ENCODE data around the gene TPRG1.

GRCh38 chr3:189236352-189236751 is 64.6 kb downstream of the TPRG1 start:
- no peak for TF ChIP-seq POLR2A (IDR thresholded peaks at IDR 0.05)
- TF ChIP-seq CTCF (IDR thresholded peaks at IDR 0.05), result no peak
- TF ChIP-seq POLR2AphosphoS5 (IDR thresholded peaks at IDR 0.05), result no peak

Measured in prostate gland (tissue), 2 donors.